ENCODE data around the gene COL18A1. TPM values are rescaled to one million over a fixed set of nuclear protein-coding genes. Genes with fewer than 3 reads are reported as not detected.

COL18A1 gene
- total and polyA plus RNA-seq, 4 donors: 44.9 to 308 (median 232) TPM

DNA sequence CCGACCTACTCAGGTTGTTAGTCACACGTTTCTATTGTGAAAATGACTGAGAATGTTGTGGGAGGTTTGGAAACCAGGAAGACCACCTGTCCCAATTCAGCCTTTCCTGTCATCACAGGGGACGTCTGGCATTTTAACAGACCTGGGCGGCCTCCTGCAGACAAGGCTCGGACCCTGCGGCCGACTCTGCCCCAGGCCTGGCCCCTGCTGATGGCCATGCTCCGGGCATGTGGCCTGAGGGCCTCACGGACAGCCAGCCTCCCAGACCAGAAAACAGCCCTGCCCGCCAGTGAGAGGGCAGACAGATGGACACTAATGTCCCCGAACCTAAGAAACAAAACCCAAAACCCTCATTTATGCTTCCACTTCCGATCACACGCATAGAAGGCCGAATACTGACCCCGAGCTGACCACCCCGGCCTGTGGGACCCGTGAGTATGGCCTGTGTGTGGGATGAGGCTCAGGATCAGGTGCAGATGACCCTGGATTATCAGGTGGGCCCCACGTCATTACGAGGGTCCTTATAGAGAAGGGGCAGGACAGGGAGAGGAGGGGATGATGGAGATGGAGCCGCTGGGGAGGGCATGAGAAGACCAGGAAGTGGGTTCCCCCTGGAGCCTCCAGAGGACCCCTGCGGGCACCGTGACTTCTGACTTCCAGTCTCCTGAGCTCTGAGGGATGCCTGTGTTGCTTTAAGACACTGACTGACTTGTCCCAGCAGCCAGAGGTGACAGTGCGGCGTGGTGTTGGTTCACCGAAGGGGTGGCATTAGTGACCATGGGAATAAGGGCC, 9.6 kb downstream of the COL18A1 start (continued):
- TF ChIP-seq ATF3 (IDR thresholded peaks at IDR 0.05): no peak
- TF ChIP-seq, protein P1, sequence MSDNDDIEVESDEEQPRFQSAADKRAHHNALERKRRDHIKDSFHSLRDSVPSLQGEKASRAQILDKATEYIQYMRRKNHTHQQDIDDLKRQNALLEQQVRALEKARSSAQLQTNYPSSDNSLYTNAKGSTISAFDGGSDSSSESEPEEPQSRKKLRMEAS (IDR thresholded peaks at IDR 0.05): no peak
- TF ChIP-seq HNF4G (IDR thresholded peaks at IDR 0.05): no peak

DNA sequence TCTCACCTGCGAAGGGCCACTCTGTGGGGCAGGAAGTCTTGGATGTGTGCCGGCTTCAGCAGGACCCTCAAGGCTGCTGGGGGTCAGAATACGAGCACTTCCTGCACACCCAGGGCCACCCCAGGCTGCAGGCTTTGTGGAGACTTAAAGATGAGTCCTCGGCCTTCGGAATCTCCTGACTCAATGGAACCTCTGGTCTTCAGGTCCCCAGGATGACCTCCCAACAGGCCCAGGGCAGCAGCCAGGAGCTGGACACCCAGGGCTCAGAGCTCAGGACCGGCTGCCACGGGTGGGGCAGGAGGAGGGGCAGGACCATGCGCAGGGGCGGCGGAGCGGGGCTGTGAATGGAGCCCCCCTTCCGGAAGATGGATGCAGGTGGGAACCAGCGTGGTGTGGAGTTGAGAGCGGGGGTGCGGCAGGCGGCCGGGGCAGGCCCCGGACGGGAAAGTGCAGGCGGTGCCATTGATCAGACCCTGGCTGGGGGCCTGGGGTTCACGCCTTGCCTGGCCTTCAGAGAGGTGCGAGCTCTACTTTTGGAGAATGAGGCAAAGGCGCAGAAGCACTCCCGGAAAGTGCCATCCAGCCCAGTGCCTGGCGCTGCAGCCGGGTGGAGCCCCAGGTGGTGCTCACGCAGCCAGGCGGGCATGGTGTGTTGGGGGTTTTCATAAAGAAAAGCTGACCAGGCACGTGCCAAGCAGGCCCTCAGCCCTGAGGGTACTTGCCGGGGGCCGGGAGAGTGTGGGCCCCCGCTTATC, 10.4 kb downstream of the COL18A1 start:
- no peak overlapping the region for H3K4me3 ChIP-seq (ENCODE audit: low read depth in 1 of 3, low read length in 3 of 3)
- no peaks in the 10 kb centered on the region for H3K9me3 ChIP-seq (ENCODE audit: control insufficient read depth in 4 of 4, low read length in 3 of 4)
- TF ChIP-seq JUND (IDR thresholded peaks at IDR 0.05): no peak
- H3K4me1 ChIP-seq (ENCODE audit: control insufficient read depth in 4 of 4, insufficient read depth in 4 of 4, low read length in 3 of 4): peaks cover 7 to 14% (median 9%) of the 10 kb centered on the region in 4 donors
- no peaks in the 10 kb centered on the region for H3K27me3 ChIP-seq (ENCODE audit: control insufficient read depth in 4 of 4, insufficient read depth in 4 of 4, low read length in 3 of 4)
- WGBS: 92% methylated on average over 32 of the region's 32 CpGs
- H3K9ac ChIP-seq (ENCODE audit: low read depth in 1 of 2, low read length in 2 of 2): no peak overlapping the region
- no peaks in the 10 kb centered on the region for H3K36me3 ChIP-seq (ENCODE audit: control insufficient read depth in 4 of 4, insufficient read depth in 3 of 4, low read depth in 1 of 4, low read length in 3 of 4)
- no peak for DNase-seq (ENCODE audit: low spot score)
- H3K27ac ChIP-seq (ENCODE audit: low read depth in 1 of 2, low read length in 2 of 2): no peak overlapping the region

DNA sequence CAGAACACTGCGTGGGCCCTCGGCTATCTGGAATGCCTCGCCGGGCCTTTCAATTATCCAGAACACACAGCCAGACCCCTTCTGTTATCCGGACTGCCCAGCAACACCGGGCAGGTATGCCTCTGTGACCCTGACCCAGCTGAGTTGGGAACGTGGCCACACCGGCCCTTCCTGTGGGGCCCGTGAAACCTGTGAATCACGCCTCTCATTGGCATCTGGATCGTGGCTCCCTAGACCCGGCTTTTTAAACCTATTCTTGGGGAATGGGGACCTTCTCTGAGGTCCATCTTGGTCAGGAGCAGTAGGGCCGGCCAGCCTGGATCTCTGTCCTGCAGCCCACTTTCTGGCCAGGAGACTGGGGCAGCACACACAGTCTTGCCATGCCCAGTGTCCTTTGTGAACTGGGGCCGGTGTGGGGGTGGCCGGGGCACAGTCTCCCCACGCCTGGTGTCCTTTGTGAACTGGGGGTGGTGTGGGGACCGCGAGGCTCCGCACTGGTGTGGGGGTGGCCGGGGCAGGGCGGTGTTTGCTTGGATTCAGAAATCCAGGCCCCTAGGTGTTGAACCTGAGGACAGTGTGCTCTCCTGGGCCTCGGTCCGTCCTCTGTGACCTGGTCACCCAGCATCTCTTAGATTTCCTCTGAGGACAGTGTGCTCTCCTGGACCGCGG, 11.1 kb downstream of the COL18A1 start:
- H3K4me3 ChIP-seq (ENCODE audit: low read depth in 1 of 3, low read length in 3 of 3): no peak overlapping the region
- H3K4me1 ChIP-seq (ENCODE audit: control insufficient read depth in 4 of 4, insufficient read depth in 4 of 4, low read length in 3 of 4): peaks cover 1 to 6% (median 2%) of the 10 kb centered on the region in 4 donors
- no peaks in the 10 kb centered on the region for H3K27me3 ChIP-seq (ENCODE audit: control insufficient read depth in 4 of 4, insufficient read depth in 4 of 4, low read length in 3 of 4)
- H3K9me3 ChIP-seq (ENCODE audit: control insufficient read depth in 4 of 4, low read length in 3 of 4): no peaks in the 10 kb centered on the region
- TF ChIP-seq ZBTB33 (IDR thresholded peaks at IDR 0.05): no peak
- TF ChIP-seq RAD21 (IDR thresholded peaks at IDR 0.05): no peak
- TF ChIP-seq EGR1 (IDR thresholded peaks at IDR 0.05; ENCODE audit: low read depth in 2 of 2): no peak
- TF ChIP-seq, protein P1 (IDR thresholded peaks at IDR 0.05): no peak
- no peak for TF ChIP-seq SP1 (IDR thresholded peaks at IDR 0.05)
- TF ChIP-seq GABPA (IDR thresholded peaks at IDR 0.05 in 1 of 2, conservative IDR thresholded peaks at IDR 0.05 in 1 of 2): no peak
- no peak for TF ChIP-seq TAF1 (conservative IDR thresholded peaks at IDR 0.05)
- TF ChIP-seq YY1 (IDR thresholded peaks at IDR 0.05): no peak
- TF ChIP-seq FOXA1 (IDR thresholded peaks at IDR 0.05): no peak
- no peak for TF ChIP-seq ATF3 (IDR thresholded peaks at IDR 0.05)
- DNase-seq (ENCODE audit: low spot score): no peak
- no peaks in the 10 kb centered on the region for H3K36me3 ChIP-seq (ENCODE audit: control insufficient read depth in 4 of 4, insufficient read depth in 3 of 4, low read depth in 1 of 4, low read length in 3 of 4)
- 86% methylated on average over 25 of the region's 25 CpGs for WGBS
- no peak overlapping the region for H3K27ac ChIP-seq (ENCODE audit: low read depth in 1 of 2, low read length in 2 of 2)
- no peak overlapping the region for H3K9ac ChIP-seq (ENCODE audit: low read depth in 1 of 2, low read length in 2 of 2)

All from liver (tissue), 9 donors.